ENCODE data around the gene FRS2. TPM values are rescaled to one million over a fixed set of nuclear protein-coding genes. Genes with fewer than 3 reads are reported as not detected.

FRS2 gene
- total RNA-seq, 1 donor: 64.4 TPM

- Histone ChIP-seq H3K9me3 (ENCODE audit: low read depth, low read length) (no peaks in the 10 kb centered on the region), H3K27me3 (ENCODE audit: insufficient read depth, low read length) (no peaks in the 10 kb centered on the region), H3K4me1 (ENCODE audit: insufficient read depth, low read length) (no peaks in the 10 kb centered on the region), H3K4me2 (ENCODE audit: insufficient read depth, low read length) (no peak overlapping the region), H3K79me2 (ENCODE audit: insufficient read depth, low read length) (no peaks in the 10 kb centered on the region), H3K4me3 (ENCODE audit: insufficient read depth, low read length) (no peak overlapping the region), H3K27ac (ENCODE audit: low read depth, low read length) (no peak overlapping the region), H3K36me3 (ENCODE audit: insufficient read depth, low read length) (no peaks in the 10 kb centered on the region), H4K20me1 (ENCODE audit: insufficient read depth, low read length) (no peaks in the 10 kb centered on the region), H2AFZ (ENCODE audit: low read length) (no peak overlapping the region)
- TF ChIP-seq CTCF (IDR thresholded peaks at IDR 0.05; ENCODE audit: extremely low read depth, low read depth, low read length): no peak
- DNase-seq (ENCODE audit: insufficient read length, low spot score, missing footprints): no peak
These were observed 157.3 kb downstream of the FRS2 start for GRCh38 chr12:69627501-69627900.

Small RNA genes lying within 50 kb of the gene (small RNA-seq; reads per million reads assigned to genes)
- not detected for gene MIR3913-1

Other genes with a start within 250 kb of the FRS2 start
- gene CPSF6, start 230.8 kb upstream of the FRS2 start, total RNA-seq: 23.9 and 24.5 TPM in 2 replicates
- gene LYZ, start 122.0 kb upstream of the FRS2 start, total RNA-seq: 1.8 and 8.3 TPM in 2 replicates
- gene YEATS4, start 110.6 kb upstream of the FRS2 start, total RNA-seq: 20.3 and 24.5 TPM in 2 replicates
- 187 and 210 TPM in 2 replicates for gene CCT2, start 115.1 kb downstream of the FRS2 start, total RNA-seq
- gene LRRC10, start 140.5 kb downstream of the FRS2 start, total RNA-seq: not detected in 2 replicates
- under 0.01 TPM in 1 of 2 replicates, not detected in the other for gene BEST3, start 228.9 kb downstream of the FRS2 start, total RNA-seq